Measurements from ENCODE around the gene AJAP1.
A peak's percentile ranks its signal among the peaks of the same experiment; 100 is the strongest.

AJAP1 gene

GRCh38 chr1:4630561-4630960 is 23.8 kb upstream of the AJAP1 start:
- DNase-seq (ENCODE audit: low read depth) = no peak

GRCh38 chr1:4631321-4631720 is 23.1 kb upstream of the AJAP1 start:
- DNase-seq (ENCODE audit: low read depth) = no peak

GRCh38 chr1:4633346-4633745 is 21.1 kb upstream of the AJAP1 start:
- DNase-seq (ENCODE audit: low read depth) = no peak

- no peak for DNase-seq (ENCODE audit: low read depth)
These were observed 20.1 kb upstream of the AJAP1 start for GRCh38 chr1:4634156-4634792.

- DNase-seq (ENCODE audit: low read depth) = no peak
These were observed 19.5 kb upstream of the AJAP1 start for GRCh38 chr1:4634793-4635406.

- DNase-seq (ENCODE audit: low read depth) = no peak
These were observed 18.2 kb upstream of the AJAP1 start for GRCh38 chr1:4636186-4636585.

- DNase-seq (ENCODE audit: low read depth) = no peak
These were observed 17.6 kb upstream of the AJAP1 start for GRCh38 chr1:4636644-4637380.

GRCh38 chr1:4637616-4638344 is 16.6 kb upstream of the AJAP1 start:
- no peak for DNase-seq (ENCODE audit: low read depth)

GRCh38 chr1:4638345-4638729 is 16.1 kb upstream of the AJAP1 start:
- no peak for DNase-seq (ENCODE audit: low read depth)

GRCh38 chr1:4640931-4641330 is 13.5 kb upstream of the AJAP1 start:
- no peak for DNase-seq (ENCODE audit: low read depth)

GRCh38 chr1:4647391-4647790 is 7.0 kb upstream of the AJAP1 start:
- DNase-seq (ENCODE audit: low read depth) = no peak

- no peak for DNase-seq (ENCODE audit: low read depth)
These were observed 5.8 kb upstream of the AJAP1 start for GRCh38 chr1:4648657-4649056.

GRCh38 chr1:4650481-4650880 is 3.9 kb upstream of the AJAP1 start:
- DNase-seq (ENCODE audit: low read depth) = no peak

- DNase-seq (ENCODE audit: low read depth) = no peak
These were observed 3.4 kb upstream of the AJAP1 start for GRCh38 chr1:4650981-4651380.

GRCh38 chr1:4652631-4653327 is 1.6 kb upstream of the AJAP1 start:
- peak; percentile 43 for DNase-seq (ENCODE audit: low read depth)

- DNase-seq (ENCODE audit: low read depth) = no peak
These were observed 1.1 kb upstream of the AJAP1 start for GRCh38 chr1:4653328-4653660.

- no peak for DNase-seq (ENCODE audit: low read depth)
These were observed 610 bp downstream of the AJAP1 start for GRCh38 chr1:4654764-4655673.

GRCh38 chr1:4655674-4656532 is 1.5 kb downstream of the AJAP1 start:
- no peak for DNase-seq (ENCODE audit: low read depth)

GRCh38 chr1:4656533-4657140 is 2.2 kb downstream of the AJAP1 start:
- no peak for DNase-seq (ENCODE audit: low read depth)

- DNase-seq (ENCODE audit: low read depth) = no peak
These were observed 2.9 kb downstream of the AJAP1 start for GRCh38 chr1:4657244-4657789.
